CD4-positive, alpha-beta T cell treated with Interleukin-12 subunit alpha and Interleukin-12 subunit beta, for 1 hour (primary cell): ENCODE measurements around the gene TTLL5.

Experiments
- DNase-seq: peaks from one replicate; pipeline ENCODE4 v3.0.0-alpha.2; 2020

TTLL5 gene

GRCh38 chr14:75805646-75806045, 144.6 kb downstream of the TTLL5 start:
- DNase-seq: no peak

DNA sequence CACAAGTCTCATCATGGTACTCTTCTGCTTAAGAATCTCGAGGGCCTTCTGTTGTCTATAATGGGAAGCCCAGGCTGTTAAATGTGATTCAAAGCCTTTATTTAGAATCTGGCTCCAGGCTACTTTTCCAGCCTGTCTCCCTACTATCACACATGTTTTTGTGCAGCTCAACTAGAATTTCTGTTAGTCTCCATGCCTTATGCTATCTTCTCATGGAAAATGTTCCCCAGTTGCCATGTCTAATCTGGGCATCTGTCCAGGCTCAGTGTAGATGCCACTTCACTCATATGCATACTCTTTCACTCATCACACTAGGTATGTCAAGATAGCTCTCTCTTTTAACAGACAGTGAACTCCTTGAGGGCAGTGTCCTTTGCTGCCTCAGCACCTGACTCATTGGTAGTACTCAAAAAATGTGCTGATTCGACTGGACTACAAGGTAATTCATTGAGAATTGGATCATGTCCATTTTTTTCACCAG, 145.3 kb downstream of the TTLL5 start:
- DNase-seq: no peak

- no peak for DNase-seq
Observed at GRCh38 chr14:75807667-75808360, 146.8 kb downstream of the TTLL5 start.

GRCh38 chr14:75811136-75811829, 150.2 kb downstream of the TTLL5 start:
- no peak for DNase-seq

- no peak for DNase-seq
Observed at GRCh38 chr14:75811872-75812499, 150.9 kb downstream of the TTLL5 start.

- no peak for DNase-seq
Observed at GRCh38 chr14:75812622-75813021, 151.6 kb downstream of the TTLL5 start.

DNA sequence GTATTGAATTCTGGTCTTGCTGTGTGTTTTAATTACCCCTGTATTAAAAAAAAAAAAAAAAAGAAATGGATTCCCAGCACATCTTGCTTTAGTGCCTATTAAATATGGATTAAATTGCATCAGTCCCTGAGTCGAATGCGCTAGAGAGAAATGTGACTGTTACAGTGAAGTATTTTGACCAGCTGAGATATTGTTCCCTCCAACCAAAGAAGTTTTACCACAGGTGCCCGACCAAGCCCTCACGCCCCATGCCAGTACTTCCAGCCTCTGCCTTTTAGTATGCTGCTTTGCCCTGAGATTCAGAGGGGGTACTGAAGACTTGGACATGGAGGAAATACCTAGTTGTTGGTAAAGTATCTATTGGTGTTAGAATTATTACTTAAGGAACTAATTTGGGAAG, 159.7 kb downstream of the TTLL5 start:
- no peak for DNase-seq

DNA sequence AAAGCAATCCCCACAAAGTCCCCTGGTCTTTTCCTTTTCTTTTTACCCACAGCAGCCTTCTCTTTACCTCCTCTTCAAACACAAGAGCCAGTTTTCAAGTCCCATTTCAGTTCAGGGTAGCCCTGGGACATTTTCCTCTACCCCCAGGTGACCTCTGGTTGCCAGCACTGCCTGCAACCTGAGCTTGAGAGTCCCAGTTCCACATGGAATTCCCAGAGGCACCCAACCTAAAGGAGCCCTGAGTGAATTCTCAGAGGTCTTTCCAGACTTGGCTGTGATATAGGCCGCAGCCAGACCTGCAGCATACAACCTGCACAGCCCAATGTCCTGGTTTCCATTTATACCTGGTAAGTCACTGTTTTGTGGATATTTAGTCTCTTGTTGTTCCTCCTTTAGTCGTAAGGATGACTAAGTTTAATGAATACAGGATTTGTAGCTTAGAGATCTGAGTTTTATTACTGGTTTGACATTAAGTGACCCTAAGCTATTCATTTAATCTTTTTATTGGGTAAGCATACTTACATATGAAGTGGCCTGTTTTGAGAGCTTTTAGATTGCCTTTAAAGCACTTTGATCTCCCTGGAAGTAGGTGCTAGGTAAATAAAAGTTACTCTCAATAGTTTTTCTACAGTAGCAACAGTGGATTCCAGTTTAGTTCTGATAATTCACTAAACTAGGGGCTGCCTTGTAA, 160.9 kb downstream of the TTLL5 start:
- DNase-seq: no peak

DNA sequence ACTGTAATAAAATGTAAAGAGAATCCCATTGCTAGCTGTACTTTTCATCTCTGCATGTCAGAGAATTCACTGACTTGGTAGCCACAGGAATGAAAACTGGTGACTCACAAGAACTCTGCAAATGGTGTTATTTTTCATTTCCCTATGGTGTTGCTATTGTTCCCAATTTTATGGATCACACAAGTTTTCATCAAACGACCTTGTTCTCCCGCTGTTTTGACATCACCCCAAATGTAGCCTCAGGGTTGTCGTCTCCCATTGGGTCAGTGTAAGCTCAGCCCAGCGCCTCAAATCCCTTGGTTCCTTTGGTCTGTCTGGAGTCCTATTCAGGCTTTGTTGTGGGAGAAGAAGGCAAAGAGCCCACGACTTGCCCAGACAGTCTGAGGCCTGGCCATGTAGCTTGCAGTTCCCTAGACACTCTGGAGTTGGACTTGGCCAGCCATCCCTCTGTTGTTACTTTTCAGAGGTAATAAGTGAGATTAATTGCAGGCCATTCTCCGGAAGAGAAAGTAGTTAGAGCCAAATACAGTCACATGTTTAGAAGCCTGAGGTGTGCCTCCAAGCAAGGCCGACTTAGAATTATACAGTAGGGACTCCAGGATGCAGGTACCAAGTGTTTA, 161.6 kb downstream of the TTLL5 start:
- DNase-seq: no peak

DNA sequence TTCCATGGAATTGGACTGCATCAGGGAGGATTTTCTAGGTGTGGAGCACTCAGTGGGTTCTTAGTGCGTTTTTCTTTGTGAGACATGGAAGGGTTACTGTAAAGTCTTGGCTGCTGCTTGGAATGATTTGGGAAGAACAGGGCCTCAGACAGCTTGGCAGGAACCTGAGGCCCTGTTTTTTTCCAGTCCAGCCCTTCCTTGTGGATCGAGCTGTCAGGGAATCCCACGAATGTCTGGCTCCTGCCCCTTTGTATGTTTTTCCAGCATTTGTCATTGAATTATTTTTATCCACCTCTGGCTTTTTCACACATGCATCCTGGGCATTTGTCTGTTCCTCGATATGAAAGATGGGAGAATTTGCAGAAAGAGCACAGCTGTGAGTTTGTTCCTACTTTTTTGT, 162.3 kb downstream of the TTLL5 start:
- no peak for DNase-seq

DNA sequence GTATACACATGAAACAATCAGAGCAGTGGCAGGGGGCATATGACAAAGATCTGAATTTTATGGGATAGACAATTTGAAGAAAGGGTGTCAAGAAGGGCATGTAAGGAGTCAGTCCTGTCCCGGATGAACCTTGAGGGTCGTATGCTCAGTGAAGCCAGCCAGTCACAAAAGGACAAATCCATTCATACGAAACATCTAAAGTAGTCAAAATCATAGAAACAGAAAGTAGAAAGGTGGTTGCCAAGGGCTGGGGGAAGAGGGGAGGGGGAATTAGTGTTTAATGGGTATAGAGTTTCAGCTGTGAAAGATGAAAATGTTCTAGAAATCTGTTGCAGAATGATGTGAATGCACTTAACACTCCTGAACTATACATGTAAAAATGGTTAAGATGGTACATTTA, 163.3 kb downstream of the TTLL5 start:
- DNase-seq: no peak

GRCh38 chr14:75825147-75825592, 164.1 kb downstream of the TTLL5 start:
- no peak for DNase-seq

DNA sequence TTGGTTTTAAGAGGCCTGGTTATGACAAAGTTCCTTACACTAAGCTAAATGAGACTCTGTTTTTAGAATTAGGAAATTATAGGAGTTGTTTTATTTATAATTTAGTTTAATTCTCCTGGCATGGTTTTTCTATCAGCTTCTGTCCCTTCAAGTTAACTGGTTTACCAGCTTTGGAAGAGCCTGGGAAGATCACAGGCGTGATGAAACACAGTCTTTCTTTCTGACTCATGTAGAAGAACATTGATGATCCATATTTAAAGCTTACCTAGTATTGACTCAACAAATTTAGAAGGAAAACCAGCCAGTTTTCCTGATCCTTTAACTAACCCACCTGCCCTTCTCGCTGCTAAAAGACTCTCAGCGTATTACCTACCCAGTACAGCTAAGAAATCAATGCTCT, 165.6 kb downstream of the TTLL5 start:
- DNase-seq: no peak

- no peak for DNase-seq
Observed at GRCh38 chr14:75827331-75827730, 166.3 kb downstream of the TTLL5 start.

GRCh38 chr14:75829316-75829715, 168.3 kb downstream of the TTLL5 start:
- DNase-seq: no peak

GRCh38 chr14:75831455-75831854, 170.4 kb downstream of the TTLL5 start:
- DNase-seq: peak; percentile 57

DNA sequence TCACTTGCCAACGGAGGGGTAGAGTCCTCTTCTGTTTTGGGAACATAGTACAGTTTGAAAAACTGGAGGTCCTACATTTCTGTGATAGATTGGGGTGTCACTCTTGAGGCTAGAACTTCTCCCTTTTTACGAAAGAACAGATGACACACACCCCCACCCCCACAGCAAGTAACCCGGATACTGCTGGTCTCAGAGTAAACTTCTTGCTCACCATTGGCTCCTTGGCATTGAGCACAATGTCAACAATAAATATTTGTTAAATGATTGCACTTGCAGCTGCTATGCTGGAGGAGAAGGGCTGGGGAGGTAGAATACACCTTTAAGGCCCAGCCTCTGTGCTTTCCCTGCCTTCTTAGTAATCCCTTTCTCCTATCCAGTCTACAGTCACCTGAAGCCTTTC, 170.9 kb downstream of the TTLL5 start:
- no peak for DNase-seq

- no peak for DNase-seq
Observed at GRCh38 chr14:75832621-75833297, 171.7 kb downstream of the TTLL5 start.

- no peak for DNase-seq
Observed at GRCh38 chr14:75833326-75834020, 172.4 kb downstream of the TTLL5 start.

DNA sequence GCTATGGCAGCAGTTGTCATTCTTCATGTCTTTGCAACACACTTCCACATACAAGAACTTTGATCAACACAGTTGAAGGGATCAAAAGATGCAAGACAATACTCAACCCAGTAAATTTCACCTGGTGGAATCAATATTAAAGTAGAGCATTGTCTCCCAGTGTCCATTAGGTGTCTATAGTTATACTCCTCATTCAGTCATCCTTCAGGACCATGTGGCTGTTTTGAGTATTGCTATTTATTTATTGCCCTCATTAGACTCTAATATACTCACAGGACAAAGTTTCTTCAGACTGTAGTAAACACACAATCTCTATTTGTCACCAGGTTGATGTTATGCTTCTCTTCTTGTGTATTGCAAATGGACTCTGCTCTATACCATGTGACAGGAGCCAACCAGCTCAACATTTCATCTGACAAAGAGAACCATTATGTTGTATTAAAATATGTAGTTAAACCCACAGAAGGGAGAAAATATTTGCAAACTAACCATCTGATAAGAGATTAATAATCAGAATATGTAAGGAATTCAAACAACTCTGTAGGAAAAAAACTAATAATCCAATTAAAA, 174.2 kb downstream of the TTLL5 start:
- DNase-seq: no peak

GRCh38 chr14:75835737-75836136, 174.7 kb downstream of the TTLL5 start:
- no peak for DNase-seq
